Measurements from ENCODE around the gene RBM48.

GRCh38 chr7:92508946-92509345 is 19.6 kb upstream of the RBM48 start:
- no peak for TF ChIP-seq POLR2A (IDR thresholded peaks at IDR 0.05)
- no peak for TF ChIP-seq CTCF (IDR thresholded peaks at IDR 0.05)
- TF ChIP-seq EP300 (IDR thresholded peaks at IDR 0.05) = no peak
